K562 (cell line): ENCODE results near the gene PDE9A. TPM values are rescaled to one million over a fixed set of nuclear protein-coding genes. Genes with fewer than 3 reads are reported as not detected.

ENCODE experiments used
- ATAC-seq: fragments of 200-7000 bp; cut with Tn5 transposase; 3 replicates; pipeline ENCODE4 v1.9.1; 2020; ENCODE audit warnings: moderate library complexity
- BruUV-seq: library from RNA; stranded (reverse); fragments of 400-500 nt; replicated peaks from 2 replicates; lab custom pipeline; 2021; lab: Mats Ljungman, UMichigan
- CTCF ChIA-PET: fragments of 300-600 bp; formaldehyde crosslinking; extraction: SDS; loops from one replicate; lab custom pipeline; 2021; ENCODE audit warnings: low intra/inter-chr PET ratio; lab: Yijun Ruan, JAX
- POLR2A ChIA-PET: fragments of 300-600, 350-650 bp; sonication (Branson Sonifier 250); formaldehyde crosslinking; extraction: SDS; loops from one replicate; lab custom pipeline; 2021; ENCODE audit warnings: antibody characterized with exemption, inconsistent platforms; lab: Yijun Ruan, JAX
- DNase-seq, 4 experiments: peaks; one replicate each; pipeline versions ENCODE4 v3.0.0 to v3.0.0-alpha.2; 2011 to 2018; ENCODE audit warnings: low spot score in 3 of 4, mixed read lengths in 3 of 4; ENCODE audit errors: extremely low read depth in 1 of 4
- FAIRE-seq: peaks from 2 replicates; lab custom pipeline; 2011; peaks lifted over from hg19 to GRCh38; lab: Jason Lieb, UNC
- H2AFZ ChIP-seq: 2 replicates; pipeline ENCODE4 v1.6.0; 2011; ENCODE audit warnings: low read depth, low read length, control low read depth, inconsistent platforms
- H3K27ac ChIP-seq: fragments of 200-600 bp; 3 replicates; pipeline ENCODE4 v1.8.0; 2011; ENCODE audit warnings: low read depth, mild to moderate bottlenecking, control low read depth, inconsistent platforms, low read length, moderate library complexity, mixed read lengths; ENCODE audit errors: extremely low read depth
- H3K27me3 ChIP-seq, 2 experiments: fragments of 300-600 bp in 1 of 2; 2 replicates in 1 of 2; 3 replicates in 1 of 2; pipeline versions ENCODE4 v1.6.0 to v1.8.0; 2011; ENCODE audit warnings: inconsistent platforms in 2 of 2, low read length in 2 of 2, mild to moderate bottlenecking in 1 of 2, mixed read lengths in 1 of 2, moderate library complexity in 1 of 2; ENCODE audit not compliant: control insufficient read depth in 2 of 2, insufficient read depth in 2 of 2
- H3K36me3 ChIP-seq: fragments of 300-600 bp; 3 replicates; pipeline ENCODE4 v1.8.0; 2011; ENCODE audit warnings: mild to moderate bottlenecking, low read length, inconsistent platforms; ENCODE audit not compliant: control insufficient read depth, insufficient read depth
- H3K4me1 ChIP-seq, 2 experiments: fragments of 200-600 bp in 1 of 2; replicated peaks in 1 of 2; 2 replicates in 1 of 2; 3 replicates in 1 of 2; pipeline versions ENCODE4 v1.5.1 to v1.8.0; 2011; ENCODE audit warnings: inconsistent platforms in 2 of 2, low read length in 2 of 2, mild to moderate bottlenecking in 1 of 2, mixed read lengths in 1 of 2, moderate library complexity in 1 of 2; ENCODE audit not compliant: control insufficient read depth in 2 of 2, insufficient read depth in 2 of 2
- H3K4me2 ChIP-seq: 2 replicates; pipeline ENCODE4 v1.6.1; 2011; ENCODE audit warnings: low read length, control low read depth, inconsistent platforms, mixed read lengths; ENCODE audit not compliant: insufficient read depth
- H3K4me3 ChIP-seq: fragments of 200-600 bp; sonication (generic), shearing (Covaris generic); 2 replicates; pipeline ENCODE4 v1.5.1; 2016; ENCODE audit warnings: control low read depth, inconsistent platforms
- H3K79me2 ChIP-seq: fragments of 200-600 bp; 3 replicates; pipeline ENCODE4 v1.8.0; 2011; ENCODE audit warnings: low read length, inconsistent platforms; ENCODE audit not compliant: control insufficient read depth, insufficient read depth
- H3K9ac ChIP-seq, 2 experiments: 2 replicates each; pipeline versions ENCODE4 v1.6.0 to v1.6.1; 2011; ENCODE audit warnings: low read depth in 2 of 2, low read length in 2 of 2, control low read depth in 1 of 2, inconsistent platforms in 1 of 2, mild to moderate bottlenecking in 1 of 2, mixed read lengths in 1 of 2; ENCODE audit not compliant: insufficient read depth in 1 of 2
- H3K9me1 ChIP-seq: one replicate; pipeline ENCODE4 v1.6.0; 2011; ENCODE audit warnings: inconsistent platforms, mild to moderate bottlenecking, low read length, moderate library complexity; ENCODE audit not compliant: control insufficient read depth, insufficient read depth
- H3K9me3 ChIP-seq: replicated peaks from 2 replicates; pipeline ENCODE4 v1.5.1; 2011; ENCODE audit warnings: low read depth, low read length, inconsistent platforms; ENCODE audit not compliant: control insufficient read depth, insufficient read depth
- H4K20me1 ChIP-seq: replicated peaks from 2 replicates; pipeline ENCODE4 v1.6.1; 2011; ENCODE audit warnings: low read length, inconsistent platforms, mixed read lengths; ENCODE audit not compliant: control insufficient read depth, insufficient read depth
- IRF2 ChIP-seq: sonication (generic); formaldehyde crosslinking; IDR thresholded peaks from 2 replicates; pipeline ENCODE4 v1.8.1; 2022; ENCODE audit warnings: mild to moderate bottlenecking, missing genetic modification reagents
- NRF1 ChIP-seq, 2 experiments: fragments of 450-650 bp; IDR thresholded peaks in 1 of 2; conservative IDR thresholded peaks in 1 of 2; 2 replicates each; pipeline ENCODE4 v1.6.1; 2014; ENCODE audit warnings: mild to moderate bottlenecking in 2 of 2
- ZNF695 ChIP-seq: fragments of 450-650 bp; formaldehyde crosslinking; IDR thresholded peaks from 2 replicates; pipeline ENCODE4 v1.4.0; 2020; ENCODE audit warnings: mild to moderate bottlenecking, moderate library complexity
- WGBS: fragments of 100-300 bp; shearing (Covaris generic); methylation state at CpG from one replicate; pipeline ENCODE4 v1.1.6; 2016; ENCODE audit warnings: low coverage, mixed read lengths; ENCODE audit not compliant: insufficient coverage; ENCODE audit errors: missing lambda C conversion rate; 5-methylcytosine and 5-hydroxymethylcytosine counted together
- in situ Hi-C: fragments of 300-500 bp; cut with MboI; formaldehyde crosslinking; loops from 4 replicates; pipeline ENCODE4 v1.15.0; 2018; ENCODE audit warnings: inconsistent platforms, mixed read lengths
- intact Hi-C: fragments of 100-400 bp; cut with micrococcal nuclease; formaldehyde crosslinking; loops from 2 replicates; pipeline ENCODE4 v1.14.2; 2022
- polyA plus RNA-seq, 8 experiments: library from polyadenylated mRNA; depleted of rRNA in 4 of 8; stranded (reverse) in 5 of 8; unstranded in 3 of 8; fragments of >200 nt; fragmentation: Nextera tagmentation in 2 of 8; fragmentation: Illumina TruSeq in 1 of 8; extraction: Ambion mirVana in 2 of 8; extraction: Trizol in 1 of 8; gene quantifications; 2 replicates each; pipeline versions ENCODE4 v1.2.1 to v1.2.3, GENCODE V29; 2011 to 2014; ENCODE audit warnings: inconsistent platforms in 1 of 8, missing spikeins in 1 of 8
- total RNA-seq, 7 experiments: library from RNA; depleted of rRNA in 6 of 7; stranded (reverse); fragments of >200 nt in 6 of 7; fragmentation: Illumina TruSeq in 2 of 7; extraction: Trizol in 2 of 7; gene quantifications; 2 replicates each; pipeline versions ENCODE4 v1.2.1 to v1.2.3, GENCODE V29; 2011 to 2021; ENCODE audit warnings: low replicate concordance in 1 of 7
- TF ChIP-seq, protein P1 (sequence below): fragments of 450-650 bp; formaldehyde crosslinking; IDR thresholded peaks from 2 replicates; pipeline ENCODE4 v1.4.0; 2022; ENCODE audit warnings: missing genetic modification characterization
- TF ChIP-seq, protein P2 (sequence below): sonication (generic); formaldehyde crosslinking; IDR thresholded peaks from 2 replicates; pipeline ENCODE4 v1.8.1; 2023; ENCODE audit warnings: mild to moderate bottlenecking, missing genetic modification reagents

PDE9A gene
- total and polyA plus RNA-seq, 9 of the 15 experiments (the other 6 are each of a cell fraction or from before 2014, with no cell fraction given), result 0.07 to 0.27 TPM; not detected in 7

DNA sequence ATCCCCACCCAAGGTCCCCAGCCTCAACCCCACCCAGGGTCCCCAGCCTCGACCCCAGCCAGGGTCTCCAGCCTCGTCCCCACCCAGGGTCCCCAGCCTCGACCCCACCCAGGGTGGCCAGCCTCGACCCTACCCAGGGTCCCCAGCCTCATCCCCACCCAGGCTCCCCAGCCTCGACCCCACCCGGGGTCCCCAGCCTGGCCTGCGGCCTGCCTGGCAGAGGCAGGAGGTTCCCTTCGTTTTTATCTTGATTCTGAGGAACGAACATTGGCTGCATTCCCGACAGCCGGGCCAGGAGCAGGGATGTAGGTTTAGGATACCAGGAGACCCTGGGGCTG, 3.4 kb upstream of the PDE9A start:
- no peak overlapping the region for H3K9ac ChIP-seq
- FAIRE-seq, result no peak
- H3K36me3 ChIP-seq, result no peaks in the 10 kb centered on the region
- no peak for TF ChIP-seq ZNF695 (CRISPR knock-in tag)
- no peak for TF ChIP-seq NRF1 (conservative IDR thresholded peaks at IDR 0.05 in 1 of 2, IDR thresholded peaks at IDR 0.05 in 1 of 2)
- TF ChIP-seq IRF2, result no peak
- TF ChIP-seq, protein P1, sequence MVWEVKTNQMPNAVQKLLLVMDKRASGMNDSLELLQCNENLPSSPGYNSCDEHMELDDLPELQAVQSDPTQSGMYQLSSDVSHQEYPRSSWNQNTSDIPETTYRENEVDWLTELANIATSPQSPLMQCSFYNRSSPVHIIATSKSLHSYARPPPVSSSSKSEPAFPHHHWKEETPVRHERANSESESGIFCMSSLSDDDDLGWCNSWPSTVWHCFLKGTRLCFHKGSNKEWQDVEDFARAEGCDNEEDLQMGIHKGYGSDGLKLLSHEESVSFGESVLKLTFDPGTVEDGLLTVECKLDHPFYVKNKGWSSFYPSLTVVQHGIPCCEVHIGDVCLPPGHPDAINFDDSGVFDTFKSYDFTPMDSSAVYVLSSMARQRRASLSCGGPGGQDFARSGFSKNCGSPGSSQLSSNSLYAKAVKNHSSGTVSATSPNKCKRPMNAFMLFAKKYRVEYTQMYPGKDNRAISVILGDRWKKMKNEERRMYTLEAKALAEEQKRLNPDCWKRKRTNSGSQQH (CRISPR knock-in tag), result no peak
- TF ChIP-seq, protein P2, sequence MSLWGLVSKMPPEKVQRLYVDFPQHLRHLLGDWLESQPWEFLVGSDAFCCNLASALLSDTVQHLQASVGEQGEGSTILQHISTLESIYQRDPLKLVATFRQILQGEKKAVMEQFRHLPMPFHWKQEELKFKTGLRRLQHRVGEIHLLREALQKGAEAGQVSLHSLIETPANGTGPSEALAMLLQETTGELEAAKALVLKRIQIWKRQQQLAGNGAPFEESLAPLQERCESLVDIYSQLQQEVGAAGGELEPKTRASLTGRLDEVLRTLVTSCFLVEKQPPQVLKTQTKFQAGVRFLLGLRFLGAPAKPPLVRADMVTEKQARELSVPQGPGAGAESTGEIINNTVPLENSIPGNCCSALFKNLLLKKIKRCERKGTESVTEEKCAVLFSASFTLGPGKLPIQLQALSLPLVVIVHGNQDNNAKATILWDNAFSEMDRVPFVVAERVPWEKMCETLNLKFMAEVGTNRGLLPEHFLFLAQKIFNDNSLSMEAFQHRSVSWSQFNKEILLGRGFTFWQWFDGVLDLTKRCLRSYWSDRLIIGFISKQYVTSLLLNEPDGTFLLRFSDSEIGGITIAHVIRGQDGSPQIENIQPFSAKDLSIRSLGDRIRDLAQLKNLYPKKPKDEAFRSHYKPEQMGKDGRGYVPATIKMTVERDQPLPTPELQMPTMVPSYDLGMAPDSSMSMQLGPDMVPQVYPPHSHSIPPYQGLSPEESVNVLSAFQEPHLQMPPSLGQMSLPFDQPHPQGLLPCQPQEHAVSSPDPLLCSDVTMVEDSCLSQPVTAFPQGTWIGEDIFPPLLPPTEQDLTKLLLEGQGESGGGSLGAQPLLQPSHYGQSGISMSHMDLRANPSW (CRISPR knock-in tag), result no peak
- no peaks in the 10 kb centered on the region for H3K79me2 ChIP-seq
- H3K4me2 ChIP-seq, result no peak overlapping the region
- no peak overlapping the region for H3K4me3 ChIP-seq
- ChIA-PET POLR2A (interaction anchor here (0.6 to 1.2 kb wide), 2 partner anchors 9 to 15 kb away, joined by 3 to 6 read pairs; no protein-coding TSS in a partner anchor), CTCF (no interaction called here)
- no peak overlapping the region for H2AFZ ChIP-seq
- H3K9me1 ChIP-seq, result no peaks in the 10 kb centered on the region
- peaks cover 0 to 24% of the 10 kb centered on the region in 2 experiments; a peak in 3 of 5 replicates for H3K4me1 ChIP-seq
- no peak for DNase-seq
- intact Hi-C loops (no loop called here), in situ Hi-C loops (no loop called here)
- 2% methylated on average over 9 of the region's 11 CpGs for WGBS
- peaks cover 27% of the 10 kb centered on the region for H4K20me1 ChIP-seq
- H3K27ac ChIP-seq, result no peak overlapping the region
- no peaks in the 10 kb centered on the region for H3K9me3 ChIP-seq
- ATAC-seq, result no peak
- no TSS peak for BruUV-seq
- peaks cover 46 to 70% of the 10 kb centered on the region in 2 experiments; a peak in 4 of 5 replicates for H3K27me3 ChIP-seq
